ENCODE measurements around the gene MTMR2.

GRCh38 chr11:95891423-95892170 is 32.3 kb downstream of the MTMR2 start:
- TF ChIP-seq POLR2A (IDR thresholded peaks at IDR 0.05): no peak
- TF ChIP-seq POLR2AphosphoS5 (IDR thresholded peaks at IDR 0.05): no peak
- no peak for TF ChIP-seq CTCF (IDR thresholded peaks at IDR 0.05)

Data from prostate gland (tissue), 2 donors.